BLaER1 (cell line): ENCODE measurements around the gene FAM229A.

Experiments used
- H3K27ac ChIP-seq: shearing (Covaris generic); formaldehyde crosslinking; 2 replicates; pipeline ENCODE4 v1.8.1; 2022
- H3K27me3 ChIP-seq: shearing (Covaris generic); formaldehyde crosslinking; 2 replicates; pipeline ENCODE4 v1.8.1; 2022
- H3K36me3 ChIP-seq: shearing (Covaris generic); formaldehyde crosslinking; 2 replicates; pipeline ENCODE4 v1.8.1; 2022
- H3K4me1 ChIP-seq: shearing (Covaris generic); formaldehyde crosslinking; 2 replicates; pipeline ENCODE4 v1.8.1; 2022
- H3K4me2 ChIP-seq: shearing (Covaris generic); formaldehyde crosslinking; 2 replicates; pipeline ENCODE4 v1.8.1; 2022
- H3K4me3 ChIP-seq: shearing (Covaris generic); formaldehyde crosslinking; 2 replicates; pipeline ENCODE4 v1.8.1; 2022
- H3K9ac ChIP-seq: shearing (Covaris generic); formaldehyde crosslinking; 2 replicates; pipeline ENCODE4 v1.8.1; 2022
- H3K9me3 ChIP-seq: shearing (Covaris generic); formaldehyde crosslinking; 2 replicates; pipeline ENCODE4 v1.8.1; 2022
- H4K20me1 ChIP-seq: shearing (Covaris generic); formaldehyde crosslinking; 2 replicates; pipeline ENCODE4 v1.8.1; 2022
- Cebpa-rat ChIP-seq: shearing (Covaris generic); IDR thresholded peaks from 2 replicates; pipeline ENCODE4 v1.8.1; 2022

Gene FAM229A

GRCh38 chr1:32316903-32317277 is 45.4 kb downstream of the FAM229A start:
- H3K27me3 ChIP-seq: no peaks in the 10 kb centered on the region
- peaks cover 58% of the 10 kb centered on the region for H3K36me3 ChIP-seq
- no peak for TF ChIP-seq Cebpa-rat
- peaks cover 33% of the 10 kb centered on the region for H4K20me1 ChIP-seq
- H3K4me3 ChIP-seq: no peak overlapping the region
- H3K4me2 ChIP-seq: peak overlapping the region; percentile 78
- H3K9ac ChIP-seq: peak overlapping the region; percentile 36; the same call in 1 of the 2 replicates
- H3K9me3 ChIP-seq: no peaks in the 10 kb centered on the region
- peaks cover 81% of the 10 kb centered on the region for H3K4me1 ChIP-seq
- H3K27ac ChIP-seq: 0 out of 2 replicates have a peak overlapping the region, but pooled peaks have one; percentile 20

- peaks cover 62% of the 10 kb centered on the region for H3K4me1 ChIP-seq
- H3K4me2 ChIP-seq: peak overlapping the region; percentile 1; the same call in 1 of the 2 replicates
- H3K36me3 ChIP-seq: peaks cover 53% of the 10 kb centered on the region
- H3K4me3 ChIP-seq: no peak overlapping the region
- H4K20me1 ChIP-seq: peaks cover 68% of the 10 kb centered on the region
- no peak overlapping the region for H3K27ac ChIP-seq
- TF ChIP-seq Cebpa-rat: no peak
- no peaks in the 10 kb centered on the region for H3K27me3 ChIP-seq
- H3K9ac ChIP-seq: 0 out of 2 replicates have a peak overlapping the region, but pooled peaks have one; percentile 17
- no peaks in the 10 kb centered on the region for H3K9me3 ChIP-seq
Measured at GRCh38 chr1:32311709-32312393, 50.4 kb downstream of the FAM229A start.
